Jurkat, Clone E6-1 (cell line): ENCODE data around the gene DNPH1.

Source experiments
- DNase-seq: peaks from one replicate; pipeline ENCODE4 v3.0.0-alpha.2; 2011; ENCODE audit warnings: low read depth, low spot score
- H3K4me3 ChIP-seq: 2 replicates; pipeline ENCODE4 v1.5.1; 2011; ENCODE audit warnings: mild to moderate bottlenecking, low read length, control low read depth, moderate library complexity

DNPH1 gene

GRCh38 chr6:43192911-43193310, 36.4 kb downstream of the DNPH1 start:
- no peak overlapping the region for H3K4me3 ChIP-seq
- no peak for DNase-seq

GRCh38 chr6:43189776-43190304, 39.4 kb downstream of the DNPH1 start:
- no peak overlapping the region for H3K4me3 ChIP-seq
- DNase-seq: no peak

GRCh38 chr6:43188426-43188825, 40.9 kb downstream of the DNPH1 start:
- no peak overlapping the region for H3K4me3 ChIP-seq
- DNase-seq: no peak

- DNase-seq: no peak
- H3K4me3 ChIP-seq: no peak overlapping the region
Measured at GRCh38 chr6:43187821-43188220, 41.5 kb downstream of the DNPH1 start.

- H3K4me3 ChIP-seq: no peak overlapping the region
Measured at GRCh38 chr6:43186706-43187105, 42.6 kb downstream of the DNPH1 start.

GRCh38 chr6:43186019-43186418, 43.3 kb downstream of the DNPH1 start:
- no peak for DNase-seq
- H3K4me3 ChIP-seq: no peak overlapping the region

More at GRCh38 chr6:43186706-43187105, 42.6 kb downstream of the DNPH1 start:
- no peak for DNase-seq

GRCh38 chr6:43185391-43185985, 43.8 kb downstream of the DNPH1 start:
- DNase-seq: peak; percentile 87
- no peak overlapping the region for H3K4me3 ChIP-seq

GRCh38 chr6:43184268-43184985, 44.9 kb downstream of the DNPH1 start:
- no peak for DNase-seq
- H3K4me3 ChIP-seq: no peak overlapping the region

GRCh38 chr6:43183441-43183840, 45.8 kb downstream of the DNPH1 start:
- DNase-seq: no peak
- peak overlapping the region; percentile 90 for H3K4me3 ChIP-seq

- DNase-seq: peak; percentile 66
- H3K4me3 ChIP-seq: peak within 1 kb of the TSS; percentile 90
Measured at GRCh38 chr6:43181942-43182860, 47.1 kb downstream of the DNPH1 start, which contains the start of gene CUL9. Gene CUL9, plus strand, starts transcription at chr6:43182196. Its CDS starts 2,115 bp downstream, at chr6:43184311.

GRCh38 chr6:43181621-43181941, 47.7 kb downstream of the DNPH1 start:
- DNase-seq: no peak
- peak overlapping the region; percentile 90 for H3K4me3 ChIP-seq

GRCh38 chr6:43180985-43181384, 48.3 kb downstream of the DNPH1 start:
- no peak overlapping the region for H3K4me3 ChIP-seq
- DNase-seq: no peak

- DNase-seq: no peak
- H3K4me3 ChIP-seq: no peak overlapping the region
Measured at GRCh38 chr6:43180058-43180457, 49.2 kb downstream of the DNPH1 start.

- DNase-seq: no peak
Measured at GRCh38 chr6:43178951-43179830, 50.1 kb downstream of the DNPH1 start.

GRCh38 chr6:43178150-43178549, 51.1 kb downstream of the DNPH1 start:
- H3K4me3 ChIP-seq: no peak overlapping the region
- DNase-seq: no peak

More at GRCh38 chr6:43178951-43179830, 50.1 kb downstream of the DNPH1 start:
- no peak overlapping the region for H3K4me3 ChIP-seq

- no peak for DNase-seq
- no peak overlapping the region for H3K4me3 ChIP-seq
Measured at GRCh38 chr6:43176423-43176786, 52.9 kb downstream of the DNPH1 start.

GRCh38 chr6:43175676-43176422, 53.4 kb downstream of the DNPH1 start:
- H3K4me3 ChIP-seq: no peak overlapping the region

More at GRCh38 chr6:43175676-43176422, 53.4 kb downstream of the DNPH1 start:
- no peak for DNase-seq
